Measurements from ENCODE around the gene GHRH.

GHRH gene

DNA sequence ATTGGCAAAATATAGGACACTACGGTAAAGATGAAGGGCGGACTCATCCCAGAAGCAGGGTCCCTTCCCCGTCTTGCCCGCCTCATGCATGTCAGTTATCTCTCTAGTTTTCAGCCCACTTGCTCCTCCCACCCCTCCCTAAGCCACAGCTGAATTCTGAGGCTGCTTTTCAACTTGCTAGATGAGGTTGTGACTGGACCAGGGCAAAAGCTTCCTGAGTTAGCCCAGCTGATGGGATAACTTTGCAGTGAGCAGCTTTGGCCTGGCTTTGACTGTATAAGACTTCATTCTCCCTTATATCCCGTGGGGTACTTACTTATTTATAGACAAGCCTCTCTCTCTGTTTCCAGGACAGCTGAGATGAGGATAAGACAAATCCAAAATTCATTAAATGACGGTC lies 23.2 kb downstream of the GHRH start:
- Mint-ChIP-seq H3K4me1 (no peaks in the 10 kb centered on the region), H3K36me3 (peaks cover 12% of the 10 kb centered on the region), H3K4me3 (no peak overlapping the region), H3K27ac (peak overlapping the region; percentile 30), H3K9me3 (no peaks in the 10 kb centered on the region), H3K27me3 (no peaks in the 10 kb centered on the region)

DNA sequence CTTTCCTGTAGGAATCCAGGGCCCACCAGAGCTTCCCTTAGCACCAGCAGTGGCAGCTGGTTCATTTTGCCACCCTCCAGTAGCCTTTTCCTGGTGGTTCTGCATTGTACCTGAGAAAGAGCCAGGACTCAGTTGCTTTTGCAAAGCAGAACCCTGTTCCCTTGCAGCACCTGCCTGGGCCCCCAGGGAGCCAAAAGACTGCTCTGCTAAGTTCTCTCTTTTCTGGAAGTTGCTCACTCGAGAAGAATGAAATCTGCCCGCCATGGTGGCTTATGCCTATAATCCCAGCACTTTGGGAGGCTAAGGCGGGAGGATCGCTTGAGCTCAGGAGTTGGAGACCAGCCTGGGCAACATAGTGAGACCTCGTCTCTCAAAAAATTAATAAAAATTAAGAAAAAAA lies 24.0 kb downstream of the GHRH start:
- no peaks in the 10 kb centered on the region for H3K9me3 Mint-ChIP-seq
- peaks cover 9% of the 10 kb centered on the region for H3K36me3 Mint-ChIP-seq
- H3K4me1 Mint-ChIP-seq = no peaks in the 10 kb centered on the region
- H3K27me3 Mint-ChIP-seq = no peaks in the 10 kb centered on the region
- H3K27ac Mint-ChIP-seq = no peak overlapping the region
- H3K4me3 Mint-ChIP-seq = no peak overlapping the region

DNA sequence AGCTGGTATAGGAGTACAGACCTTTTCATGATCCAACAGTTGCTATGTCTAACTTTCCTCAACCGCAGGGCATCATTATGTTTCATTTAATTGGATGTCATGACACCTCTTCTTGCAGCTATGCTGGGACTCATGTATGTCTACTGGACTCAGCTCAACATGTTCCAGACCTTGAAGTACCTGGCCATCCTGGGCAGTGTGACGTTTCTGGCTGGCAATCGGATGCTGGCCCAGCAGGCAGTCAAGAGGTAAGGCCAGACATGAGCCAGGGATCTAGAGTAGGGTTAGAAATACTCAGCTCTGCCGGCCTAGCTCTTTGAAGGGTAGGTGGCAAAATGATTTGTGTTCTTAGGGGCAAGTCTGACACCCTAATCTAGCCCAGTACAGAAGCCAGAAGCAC lies 25.2 kb downstream of the GHRH start:
- Mint-ChIP-seq H3K4me3 (no peak overlapping the region), H3K27ac (no peak overlapping the region), H3K36me3 (peaks cover 14% of the 10 kb centered on the region)

DNA sequence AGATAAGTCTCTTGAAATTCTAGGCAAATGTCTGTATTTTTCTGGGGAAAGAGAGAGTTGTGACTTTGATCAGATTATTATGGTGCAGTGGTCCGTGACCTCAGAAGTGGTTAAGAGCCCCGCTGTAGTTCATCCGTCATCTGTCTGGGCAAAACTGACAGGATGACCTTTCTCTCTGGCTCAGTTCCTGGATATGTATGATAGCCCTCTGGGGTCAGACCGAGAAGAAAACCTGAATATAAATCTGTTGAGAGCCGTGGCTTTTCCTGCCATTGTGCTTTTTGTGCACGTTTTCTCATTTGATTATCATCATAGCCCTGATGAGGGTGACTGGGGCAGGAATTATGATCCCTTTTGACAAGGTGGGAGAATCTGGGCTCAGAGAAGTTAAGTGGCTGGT lies 26.5 kb downstream of the GHRH start:
- H3K36me3 Mint-ChIP-seq = peaks cover 17% of the 10 kb centered on the region
- no peaks in the 10 kb centered on the region for H3K9me3 Mint-ChIP-seq
- no peaks in the 10 kb centered on the region for H3K27me3 Mint-ChIP-seq
- no peak overlapping the region for H3K4me3 Mint-ChIP-seq
- no peaks in the 10 kb centered on the region for H3K4me1 Mint-ChIP-seq
- H3K27ac Mint-ChIP-seq = no peak overlapping the region

More for the DNA sequence above, 25.2 kb downstream of the GHRH start:
- Mint-ChIP-seq H3K9me3 (no peaks in the 10 kb centered on the region), H3K4me1 (no peaks in the 10 kb centered on the region), H3K27me3 (no peaks in the 10 kb centered on the region)

DNA sequence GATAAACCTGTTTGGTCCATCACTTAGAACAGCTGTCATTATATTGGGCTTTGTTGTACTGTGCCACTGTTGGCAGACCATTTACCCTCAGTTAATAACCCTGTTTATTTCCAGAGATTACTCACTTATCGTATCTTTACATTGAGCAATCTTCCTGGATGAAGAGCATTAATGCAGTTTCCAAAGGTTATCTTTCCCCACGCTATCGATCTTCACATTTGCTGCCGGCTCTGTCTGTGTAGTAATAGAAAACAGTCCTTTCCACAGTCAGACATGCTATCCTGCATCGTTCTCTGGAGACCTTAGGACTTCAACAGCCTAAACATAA lies 27.4 kb downstream of the GHRH start:
- no peak overlapping the region for H3K4me3 Mint-ChIP-seq
- H3K27ac Mint-ChIP-seq = no peak overlapping the region
- peaks cover 20% of the 10 kb centered on the region for H3K36me3 Mint-ChIP-seq
- H3K9me3 Mint-ChIP-seq = no peaks in the 10 kb centered on the region
- H3K4me1 Mint-ChIP-seq = no peaks in the 10 kb centered on the region
- H3K27me3 Mint-ChIP-seq = no peaks in the 10 kb centered on the region

DNA sequence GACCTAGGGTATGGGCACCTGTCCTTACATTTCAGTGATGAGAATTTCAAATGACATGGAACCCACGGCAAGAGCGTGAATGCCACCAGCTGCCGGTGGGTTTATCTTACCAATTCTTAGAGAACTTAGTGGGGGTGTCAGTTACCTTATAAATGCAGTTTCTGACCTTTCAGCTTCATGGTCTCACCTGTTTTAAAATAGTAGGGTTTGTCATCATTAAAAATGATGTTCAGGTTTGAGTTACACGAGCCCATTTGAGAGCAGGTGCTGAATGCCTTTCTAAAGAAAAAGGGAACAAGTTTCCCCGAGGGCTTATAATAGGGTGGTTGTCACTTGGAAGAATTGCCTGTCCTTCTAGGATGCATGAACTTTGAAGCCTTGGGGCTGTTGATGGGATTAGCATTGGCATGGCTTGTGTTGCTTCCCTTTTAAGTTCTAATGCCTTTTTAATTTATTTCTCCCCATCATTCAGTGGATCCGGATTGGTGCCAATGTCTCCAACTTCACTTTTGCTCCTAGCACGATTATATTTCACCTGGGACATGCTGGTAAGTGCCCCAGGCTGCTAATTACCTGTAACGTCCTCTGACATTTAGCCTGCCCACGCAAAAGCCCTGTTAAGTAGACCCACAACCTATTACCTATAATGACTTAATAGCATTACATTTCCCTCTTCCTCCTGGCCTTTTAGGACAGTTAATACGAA lies 27.9 kb downstream of the GHRH start:
- no peaks in the 10 kb centered on the region for H3K9me3 Mint-ChIP-seq
- H3K27me3 Mint-ChIP-seq = no peaks in the 10 kb centered on the region
- no peaks in the 10 kb centered on the region for H3K4me1 Mint-ChIP-seq
- no peak overlapping the region for H3K4me3 Mint-ChIP-seq
- no peak overlapping the region for H3K27ac Mint-ChIP-seq
- H3K36me3 Mint-ChIP-seq = peaks cover 25% of the 10 kb centered on the region

DNA sequence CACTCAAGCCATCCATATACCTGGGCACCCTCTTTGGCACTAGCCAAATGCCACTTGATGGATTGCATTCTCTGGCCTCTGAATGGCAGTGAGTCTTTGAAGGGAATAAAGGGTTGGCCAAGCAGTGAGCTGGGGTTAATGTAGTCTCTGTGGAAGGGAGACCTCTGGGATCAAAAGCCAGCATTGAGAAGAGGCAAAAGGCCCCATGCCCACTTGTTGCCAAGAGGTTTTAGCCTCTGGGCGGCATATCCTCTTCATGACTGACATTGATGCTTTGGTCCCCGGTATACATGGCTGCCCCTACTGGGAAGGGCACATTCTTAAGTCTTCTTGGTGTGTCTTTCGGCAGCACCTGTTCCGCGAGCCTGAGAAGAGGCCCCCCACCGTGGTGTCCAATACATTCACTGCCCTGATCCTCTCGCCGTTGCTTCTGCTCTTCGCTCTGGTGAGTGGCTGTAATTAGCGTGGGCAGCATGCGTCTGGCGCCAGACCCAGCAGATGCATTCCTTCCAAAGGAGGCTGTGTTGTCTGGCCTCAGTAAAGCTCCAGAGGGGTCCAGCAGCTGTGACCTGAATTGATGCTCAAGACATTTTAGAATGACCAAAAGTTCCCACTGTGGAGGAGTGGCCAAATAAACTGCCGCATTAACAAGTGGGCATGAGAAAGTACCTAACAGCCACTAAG lies 29.5 kb downstream of the GHRH start:
- H3K9me3 Mint-ChIP-seq = no peaks in the 10 kb centered on the region
- H3K4me3 Mint-ChIP-seq = no peak overlapping the region
- H3K36me3 Mint-ChIP-seq = peaks cover 27% of the 10 kb centered on the region
- H3K4me1 Mint-ChIP-seq = no peaks in the 10 kb centered on the region
- no peaks in the 10 kb centered on the region for H3K27me3 Mint-ChIP-seq
- H3K27ac Mint-ChIP-seq = no peak overlapping the region

DNA sequence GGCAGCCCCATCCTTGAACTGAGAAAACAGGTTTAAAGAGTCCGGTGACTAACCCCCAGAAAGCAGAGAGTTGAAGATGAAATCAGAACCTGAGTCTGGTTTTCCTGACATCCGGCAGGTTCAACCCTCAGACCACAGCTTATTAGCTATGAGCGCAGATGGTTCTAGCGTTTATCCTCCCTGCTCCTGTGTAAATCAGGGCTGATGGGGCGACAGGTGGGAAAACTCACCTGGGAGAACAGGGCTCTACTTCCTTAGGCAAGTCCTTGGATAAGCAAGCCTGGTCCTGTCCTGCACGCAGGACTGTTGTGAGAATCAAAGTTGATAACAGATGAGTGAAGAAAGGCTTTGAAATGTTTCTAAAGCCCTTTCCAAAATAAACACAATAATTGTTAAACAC lies 31.4 kb downstream of the GHRH start:
- Mint-ChIP-seq H3K36me3 (peaks cover 30% of the 10 kb centered on the region), H3K27ac (no peak overlapping the region), H3K4me1 (no peaks in the 10 kb centered on the region), H3K9me3 (no peaks in the 10 kb centered on the region), H3K4me3 (no peak overlapping the region), H3K27me3 (no peaks in the 10 kb centered on the region)

DNA sequence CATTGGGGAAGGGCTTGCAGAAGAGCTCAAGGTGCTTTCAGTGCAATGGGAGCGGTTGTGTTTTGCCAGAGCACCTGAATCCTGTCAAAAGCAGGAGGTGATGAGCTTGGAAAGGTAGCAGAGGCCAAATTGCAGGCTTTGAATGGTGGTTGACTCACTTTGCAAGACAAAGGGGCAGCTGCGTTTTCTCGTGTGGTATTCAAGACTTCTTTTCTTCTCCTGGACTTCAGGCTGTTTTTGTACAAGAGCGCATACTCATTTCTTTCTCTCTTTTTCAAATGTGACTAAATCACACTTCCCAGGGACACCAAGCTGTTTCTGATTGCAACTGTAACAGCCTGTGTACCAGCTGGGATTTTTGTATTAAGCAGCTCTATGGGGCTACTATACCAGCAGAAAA lies 32.3 kb downstream of the GHRH start:
- peaks cover 34% of the 10 kb centered on the region for H3K36me3 Mint-ChIP-seq
- H3K4me1 Mint-ChIP-seq = no peaks in the 10 kb centered on the region
- H3K4me3 Mint-ChIP-seq = no peak overlapping the region
- no peaks in the 10 kb centered on the region for H3K9me3 Mint-ChIP-seq
- no peaks in the 10 kb centered on the region for H3K27me3 Mint-ChIP-seq
- H3K27ac Mint-ChIP-seq = no peak overlapping the region

DNA sequence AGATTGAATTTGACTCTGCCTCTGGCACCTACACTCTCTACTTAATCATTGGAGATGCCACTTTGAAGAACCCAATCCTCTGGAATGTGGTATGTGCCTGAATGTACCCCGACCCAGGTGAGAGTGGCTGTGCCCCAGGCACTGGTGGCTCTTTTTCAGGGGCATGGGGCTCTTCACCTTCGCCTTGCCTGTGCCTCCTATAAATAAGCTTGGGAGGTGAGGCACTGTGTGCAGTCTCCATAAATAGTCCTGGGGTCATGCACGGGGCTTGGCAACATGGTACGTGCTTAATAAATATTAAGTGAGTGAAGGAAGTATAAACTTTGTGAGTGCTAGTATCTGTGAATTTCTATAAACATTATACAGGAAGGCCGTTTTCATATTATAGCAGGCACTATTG lies 33.0 kb downstream of the GHRH start:
- peaks cover 33% of the 10 kb centered on the region for H3K36me3 Mint-ChIP-seq
- no peak overlapping the region for H3K27ac Mint-ChIP-seq
- H3K4me1 Mint-ChIP-seq = no peaks in the 10 kb centered on the region
- H3K4me3 Mint-ChIP-seq = no peak overlapping the region
- no peaks in the 10 kb centered on the region for H3K27me3 Mint-ChIP-seq
- H3K9me3 Mint-ChIP-seq = no peaks in the 10 kb centered on the region

DNA sequence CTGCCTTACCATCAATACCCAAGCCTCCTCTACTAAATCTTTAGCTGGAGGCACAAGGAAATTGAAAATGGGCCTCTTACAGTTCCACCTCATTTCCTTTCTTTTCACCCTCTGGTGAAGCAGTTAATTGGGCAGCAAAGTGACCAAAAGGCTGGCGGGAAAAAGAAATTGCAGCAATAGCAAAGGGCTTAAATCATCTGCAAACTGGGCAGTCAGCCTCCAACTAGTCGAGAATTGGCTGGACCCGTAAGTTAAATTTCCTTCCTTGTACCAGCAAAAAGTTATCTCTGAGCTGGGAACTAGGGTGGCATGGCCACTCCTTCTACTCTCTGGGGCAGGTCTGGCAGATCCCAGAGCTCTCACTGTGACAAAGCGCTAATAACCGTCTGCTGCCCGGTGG lies 33.5 kb downstream of the GHRH start:
- no peaks in the 10 kb centered on the region for H3K9me3 Mint-ChIP-seq
- H3K36me3 Mint-ChIP-seq = peaks cover 33% of the 10 kb centered on the region
- H3K27me3 Mint-ChIP-seq = no peaks in the 10 kb centered on the region
- H3K4me1 Mint-ChIP-seq = no peaks in the 10 kb centered on the region
- no peak overlapping the region for H3K4me3 Mint-ChIP-seq
- H3K27ac Mint-ChIP-seq = no peak overlapping the region

DNA sequence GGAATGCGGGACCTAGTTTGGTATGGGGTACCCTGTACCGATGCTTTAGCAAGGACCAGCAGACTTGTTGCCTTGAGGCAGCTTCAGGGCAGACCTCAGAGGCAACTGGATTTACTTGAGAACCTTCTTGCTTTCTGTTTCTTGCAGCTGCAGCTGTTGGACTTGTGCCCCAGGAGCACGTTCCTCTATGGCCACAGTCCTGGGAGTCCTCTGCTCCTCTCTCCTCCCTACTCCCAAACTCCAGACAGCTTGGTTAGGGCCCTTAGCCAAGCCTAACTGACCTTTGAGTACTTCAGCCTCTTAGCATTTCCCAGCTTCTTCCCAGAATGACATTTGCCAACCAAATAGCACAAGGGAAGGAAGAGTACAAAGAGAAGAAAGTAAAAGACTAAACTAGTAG lies 34.7 kb downstream of the GHRH start:
- Mint-ChIP-seq H3K27ac (no peak overlapping the region), H3K27me3 (no peaks in the 10 kb centered on the region), H3K36me3 (peaks cover 28% of the 10 kb centered on the region), H3K4me3 (no peak overlapping the region), H3K4me1 (no peaks in the 10 kb centered on the region), H3K9me3 (no peaks in the 10 kb centered on the region)

DNA sequence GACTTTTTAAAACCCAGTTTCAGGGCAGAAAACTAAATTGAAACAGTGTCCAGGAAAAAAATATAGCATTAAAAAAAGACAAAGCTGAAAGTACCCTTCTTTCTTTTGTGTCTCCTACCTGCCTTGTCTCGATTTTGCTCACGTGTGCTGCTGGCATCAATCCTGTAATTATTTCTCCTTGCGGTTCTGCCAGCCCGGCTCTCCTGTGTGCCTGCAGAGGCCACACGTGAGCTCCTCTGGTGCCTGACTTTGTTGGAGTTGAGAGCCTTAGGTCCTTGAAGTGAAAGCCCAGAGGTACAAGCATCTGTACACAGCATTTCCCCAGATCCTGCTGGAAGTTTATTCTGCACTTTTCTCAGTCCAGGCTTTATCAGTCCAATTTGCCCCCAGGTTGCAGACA lies 36.5 kb downstream of the GHRH start:
- H3K36me3 Mint-ChIP-seq = peaks cover 19% of the 10 kb centered on the region
- H3K4me3 Mint-ChIP-seq = no peak overlapping the region
- H3K27me3 Mint-ChIP-seq = no peaks in the 10 kb centered on the region
- H3K4me1 Mint-ChIP-seq = no peaks in the 10 kb centered on the region
- no peaks in the 10 kb centered on the region for H3K9me3 Mint-ChIP-seq
- H3K27ac Mint-ChIP-seq = no peak overlapping the region

DNA sequence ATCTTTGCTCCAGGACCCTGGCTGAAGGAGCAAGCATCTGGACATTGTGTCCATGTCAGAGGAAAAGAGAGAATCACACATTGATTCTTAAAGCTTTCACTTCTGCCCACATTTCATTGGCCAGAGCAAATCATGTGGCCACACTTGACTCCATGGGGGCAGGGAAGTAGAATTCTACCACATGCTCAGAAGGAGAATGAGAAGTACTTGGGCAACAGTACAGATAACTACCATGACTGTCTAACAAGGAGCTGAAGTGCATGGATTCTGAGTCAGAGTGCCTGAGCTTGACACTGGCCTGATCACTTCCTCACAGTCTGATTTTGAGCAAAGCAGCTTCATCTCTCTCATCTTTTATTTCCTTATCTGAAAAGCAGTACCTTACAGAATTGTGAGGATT lies 38.6 kb downstream of the GHRH start:
- Mint-ChIP-seq H3K4me3 (no peak overlapping the region), H3K9me3 (no peaks in the 10 kb centered on the region), H3K4me1 (no peaks in the 10 kb centered on the region), H3K27ac (no peak overlapping the region), H3K36me3 (peaks cover 13% of the 10 kb centered on the region), H3K27me3 (no peaks in the 10 kb centered on the region)

DNA sequence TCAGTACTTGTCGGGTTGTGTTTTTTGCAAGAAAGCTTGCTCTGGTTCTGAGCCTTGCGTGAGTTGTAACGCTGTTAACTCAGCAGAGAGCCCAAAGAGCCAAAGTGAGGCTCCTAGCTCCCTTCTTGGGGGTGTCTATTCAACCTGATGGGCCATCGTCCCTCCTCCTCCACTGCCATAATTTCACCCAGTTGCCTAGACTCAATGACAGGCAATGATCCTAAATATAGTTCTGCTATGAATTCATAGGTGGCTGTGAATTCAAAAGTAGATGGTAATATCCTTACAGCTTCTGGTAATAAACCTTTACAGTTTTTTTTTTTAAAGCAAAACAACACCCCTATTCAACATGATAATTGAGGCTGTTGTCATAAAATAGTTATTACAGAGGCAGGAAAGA lies 39.5 kb downstream of the GHRH start:
- no peaks in the 10 kb centered on the region for H3K9me3 Mint-ChIP-seq
- H3K4me1 Mint-ChIP-seq = no peaks in the 10 kb centered on the region
- no peak overlapping the region for H3K27ac Mint-ChIP-seq
- no peaks in the 10 kb centered on the region for H3K27me3 Mint-ChIP-seq
- H3K4me3 Mint-ChIP-seq = no peak overlapping the region
- peaks cover 13% of the 10 kb centered on the region for H3K36me3 Mint-ChIP-seq

DNA sequence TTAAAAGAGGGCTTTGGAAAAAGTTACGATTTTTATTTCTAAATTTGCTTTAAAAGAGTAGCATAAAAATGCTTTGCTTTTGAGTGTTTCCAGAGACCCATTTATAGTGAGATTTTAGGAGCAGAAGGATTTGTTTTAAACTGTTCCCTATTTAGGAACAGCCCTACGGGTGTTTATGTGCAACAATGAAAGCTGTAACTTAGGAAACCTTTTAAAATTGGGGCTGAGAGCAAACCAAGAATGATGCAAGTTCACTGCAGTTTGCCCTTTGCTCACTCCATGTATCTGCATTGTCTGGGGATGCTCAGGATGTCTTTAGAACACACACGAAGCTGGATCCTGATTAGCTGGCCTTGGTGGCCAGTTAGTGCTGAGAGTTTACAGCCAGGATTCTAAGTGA lies 40.9 kb downstream of the GHRH start:
- H3K27ac Mint-ChIP-seq = no peak overlapping the region
- H3K4me1 Mint-ChIP-seq = no peaks in the 10 kb centered on the region
- H3K36me3 Mint-ChIP-seq = peaks cover 15% of the 10 kb centered on the region
- no peaks in the 10 kb centered on the region for H3K9me3 Mint-ChIP-seq
- H3K27me3 Mint-ChIP-seq = no peaks in the 10 kb centered on the region
- no peak overlapping the region for H3K4me3 Mint-ChIP-seq

All from activated naive CD4-positive, alpha-beta T cell treated with anti-CD3 and anti-CD28 coated beads, Interleukin-2, amount 50 U/mL, for 24 hours (primary cell).